CD4-positive, CD25-positive, alpha-beta regulatory T cell (primary cell): ENCODE measurements around the gene TFEB. TPM values are rescaled to one million over a fixed set of nuclear protein-coding genes. Genes with fewer than 3 reads are reported as not detected.
"Not testable (repeated sequence)": the region's sequence is repeated elsewhere in the genome, so short reads cannot be mapped to it uniquely, and the experiment has no call there.

Experiments used
- ATAC-seq, 2 donors: fragments of 150-1000 bp; cut with Tn5 transposase; one replicate each; pipeline ENCODE4 v1.10.0; 2021; ENCODE audit warnings: low read depth in 2 of 2, moderate number of reproducible peaks in 2 of 2, moderate library complexity in 1 of 2
- DNase-seq, 3 donors: peaks; one replicate each; pipeline versions ENCODE4 v3.0.0 to v3.0.0-alpha.2; 2012 to 2022; ENCODE audit warnings: mixed read lengths in 1 of 3
- H3K27ac ChIP-seq: one replicate; pipeline ENCODE4 v1.7.0; 2013; ENCODE audit warnings: mild to moderate bottlenecking, low read length; ENCODE audit not compliant: insufficient read depth, poor library complexity, severe bottlenecking
- H3K27me3 ChIP-seq: one replicate; pipeline ENCODE4 v1.7.0; 2013; ENCODE audit warnings: low read length; ENCODE audit not compliant: control insufficient read depth, insufficient read depth
- H3K36me3 ChIP-seq: one replicate; pipeline ENCODE4 v1.7.0; 2013; ENCODE audit warnings: mild to moderate bottlenecking, low read length, moderate library complexity; ENCODE audit not compliant: control insufficient read depth, insufficient read depth
- H3K4me1 ChIP-seq: 2 replicates; pipeline ENCODE4 v1.7.0; 2013; ENCODE audit warnings: mild to moderate bottlenecking, low read length; ENCODE audit not compliant: insufficient read depth, control insufficient read depth, poor library complexity, severe bottlenecking
- H3K4me3 ChIP-seq: one replicate; pipeline ENCODE4 v1.7.0; 2013; ENCODE audit warnings: low read depth, mild to moderate bottlenecking, low read length, moderate library complexity
- H3K9me3 ChIP-seq, 2 experiments: 1 replicate in 1 of 2; 2 replicates in 1 of 2; pipeline ENCODE4 v1.7.0; 2013; ENCODE audit warnings: low read length in 2 of 2, mild to moderate bottlenecking in 1 of 2, moderate library complexity in 1 of 2; ENCODE audit not compliant: control insufficient read depth in 2 of 2
- H3K27ac Mint-ChIP-seq, 3 donors: one replicate each; pipeline ENCODE4 v1.8.0; 2020 to 2022; ENCODE audit warnings: mild to moderate bottlenecking in 3 of 3, mixed read lengths in 3 of 3, moderate library complexity in 2 of 3
- H3K27me3 Mint-ChIP-seq: one replicate; pipeline ENCODE4 v1.8.0; 2022; ENCODE audit warnings: mild to moderate bottlenecking, mixed read lengths
- H3K36me3 Mint-ChIP-seq: one replicate; pipeline ENCODE4 v1.8.0; 2020; ENCODE audit warnings: mixed read lengths
- H3K4me1 Mint-ChIP-seq, 4 donors: one replicate each; pipeline ENCODE4 v1.8.0; 2020 to 2022; ENCODE audit warnings: mixed read lengths in 4 of 4, mild to moderate bottlenecking in 1 of 4
- H3K4me3 Mint-ChIP-seq, 4 donors: one replicate each; pipeline ENCODE4 v1.8.0; 2020 to 2022; ENCODE audit warnings: mild to moderate bottlenecking in 4 of 4, mixed read lengths in 4 of 4, moderate library complexity in 3 of 4
- H3K9me3 Mint-ChIP-seq, 7 donors: one replicate each; pipeline ENCODE4 v1.8.0; 2020 to 2022; ENCODE audit warnings: mixed read lengths in 7 of 7, mild to moderate bottlenecking in 3 of 7, moderate library complexity in 2 of 7
- polyA plus RNA-seq, 4 donors: library from polyadenylated mRNA; unstranded; fragments of 300-500 nt; fragmentation: Illumina TruSeq; gene quantifications; one replicate each; pipeline ENCODE4 v1.2.3, GENCODE V29; 2021
- total RNA-seq: library from RNA; stranded (reverse); gene quantifications from one replicate; pipeline ENCODE4 v1.2.3, GENCODE V29; 2022

TFEB gene
- total and polyA plus RNA-seq, 5 donors from 2014 or later, result 8.0 to 26.7 (median 9.4) TPM

DNA sequence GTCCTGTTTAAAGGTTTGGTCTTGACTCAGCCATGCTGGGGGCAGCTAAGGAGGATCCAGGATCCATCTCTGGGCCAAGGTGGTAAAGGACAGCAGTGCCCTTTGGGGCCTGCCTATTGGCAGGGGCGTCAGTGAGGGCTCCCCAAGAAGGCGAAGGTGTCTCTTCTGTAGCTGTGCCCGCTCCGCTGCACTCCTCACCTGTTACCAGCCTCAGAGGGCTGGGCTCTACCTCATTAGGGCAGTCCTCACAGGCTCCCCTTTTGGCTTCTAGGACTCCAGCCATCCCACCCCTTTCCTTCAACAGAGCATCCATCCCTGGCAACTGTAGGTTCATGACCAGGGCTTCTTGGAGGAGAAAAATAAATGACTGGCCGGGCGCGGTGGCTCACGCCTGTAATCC lies 34.0 kb upstream of the TFEB start:
- peaks cover 4% of the 10 kb centered on the region for H3K27me3 Mint-ChIP-seq
- no peaks in the 10 kb centered on the region for H3K9me3 ChIP-seq
- no peaks in the 10 kb centered on the region for H3K4me1 ChIP-seq
- H3K4me1 Mint-ChIP-seq, result no peaks in the 10 kb centered on the region
- no peak overlapping the region for H3K27ac ChIP-seq
- no peak overlapping the region for H3K4me3 ChIP-seq
- H3K27ac Mint-ChIP-seq, result peak overlapping the region in 1 of 3 donors; percentile 47
- H3K4me3 Mint-ChIP-seq, result peak overlapping the region in 1 of 4 donors; percentile 15
- no peaks in the 10 kb centered on the region for H3K27me3 ChIP-seq
- DNase-seq (no peak), ATAC-seq (no peak)
- peaks cover 13% of the 10 kb centered on the region for H3K36me3 Mint-ChIP-seq
- peaks cover 0 to 1% (median 0%) of the 10 kb centered on the region in 7 donors for H3K9me3 Mint-ChIP-seq
- H3K36me3 ChIP-seq, result peaks cover 19% of the 10 kb centered on the region

DNA sequence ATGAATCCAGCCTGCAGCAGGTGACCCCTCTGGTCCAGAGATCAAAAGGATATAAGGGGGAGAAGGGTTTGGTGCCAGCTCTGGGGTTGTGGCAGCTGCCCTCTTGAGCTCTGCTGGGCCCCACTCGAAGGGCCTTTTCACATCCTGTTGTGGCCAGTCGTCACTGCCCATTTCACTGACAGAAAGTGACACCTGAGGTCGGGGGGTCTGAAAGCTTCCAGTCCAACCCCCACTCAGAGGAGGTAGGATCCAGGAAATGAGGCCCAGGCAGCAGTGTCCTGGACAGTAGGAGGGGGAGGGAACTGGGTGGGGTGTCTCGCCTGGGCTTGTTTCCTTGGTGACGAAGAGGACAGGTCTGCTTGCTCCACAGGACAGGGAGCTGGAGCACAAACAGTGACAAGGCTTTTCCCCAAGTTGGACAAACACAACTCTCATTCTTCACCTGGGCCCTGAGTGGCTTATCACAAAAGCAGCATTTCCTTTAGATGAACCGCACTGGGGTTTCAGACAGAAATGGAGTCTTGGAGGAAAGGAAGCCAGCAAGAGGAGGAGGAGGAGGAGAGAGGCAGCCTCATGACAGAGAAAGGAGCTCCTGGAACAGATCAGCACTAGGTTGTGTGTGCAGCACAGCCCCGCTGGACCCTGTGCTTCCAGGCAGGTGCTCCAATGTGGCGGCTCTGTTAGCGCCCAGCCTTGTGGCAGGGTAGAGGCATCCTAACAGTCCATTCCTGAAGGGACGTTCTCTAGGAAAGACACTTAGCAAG lies 33.3 kb upstream of the TFEB start:
- no peak overlapping the region for H3K27ac ChIP-seq
- H3K4me1 Mint-ChIP-seq, result no peaks in the 10 kb centered on the region
- ATAC-seq, result no peak

DNA sequence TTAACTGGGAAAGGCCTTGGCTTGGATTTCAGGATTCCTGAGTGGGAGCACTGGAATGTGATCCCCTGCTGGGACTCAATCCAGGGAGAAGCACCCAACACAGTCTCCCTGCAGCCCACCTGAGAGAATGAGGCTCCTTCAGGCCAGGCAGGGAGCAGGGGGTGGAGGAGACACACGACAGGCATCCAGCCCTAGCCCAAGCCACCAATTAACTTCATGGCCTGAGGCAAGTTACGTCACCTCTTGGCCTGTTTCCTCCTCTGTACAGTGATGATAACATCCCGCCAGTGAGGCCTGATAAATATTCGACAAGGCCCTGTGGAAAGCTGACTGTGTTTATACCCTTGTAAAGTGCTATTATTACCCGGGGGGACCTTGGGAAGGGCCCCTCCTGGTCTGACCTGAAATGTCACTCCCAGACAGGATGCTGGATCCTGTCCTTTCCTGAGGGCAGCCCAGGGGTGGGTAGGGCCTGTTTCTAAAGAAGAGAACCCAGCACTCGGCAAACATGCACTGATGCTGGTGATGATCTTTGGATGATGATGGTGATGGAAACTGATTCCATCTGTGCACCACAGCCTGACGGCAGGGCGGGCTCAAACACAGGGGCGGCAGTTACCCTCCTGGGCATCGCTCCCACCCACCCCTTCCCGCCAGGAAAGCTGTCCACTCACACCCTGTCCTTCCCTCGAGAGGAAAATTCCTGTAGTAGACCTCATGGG lies 31.9 kb upstream of the TFEB start:
- H3K27ac ChIP-seq, result no peak overlapping the region
- ATAC-seq (no peak), DNase-seq (no peak)
- peaks cover 0 to 3% (median 0%) of the 10 kb centered on the region in 7 donors for H3K9me3 Mint-ChIP-seq
- H3K36me3 ChIP-seq, result peaks cover 10% of the 10 kb centered on the region
- peak overlapping the region in 1 of 4 donors; percentile 43 for H3K4me3 Mint-ChIP-seq
- H3K27ac Mint-ChIP-seq, result peak overlapping the region in 1 of 3 donors; percentile 52
- no peaks in the 10 kb centered on the region for H3K4me1 Mint-ChIP-seq
- H3K27me3 Mint-ChIP-seq, result peaks cover 4% of the 10 kb centered on the region
- no peaks in the 10 kb centered on the region for H3K9me3 ChIP-seq
- no peaks in the 10 kb centered on the region for H3K4me1 ChIP-seq
- no peak overlapping the region for H3K4me3 ChIP-seq
- peaks cover 4% of the 10 kb centered on the region for H3K36me3 Mint-ChIP-seq
- H3K27me3 ChIP-seq, result peaks cover 2% of the 10 kb centered on the region

More for the DNA sequence above, 33.3 kb upstream of the TFEB start:
- no peaks in the 10 kb centered on the region for H3K27me3 ChIP-seq
- peaks cover 4% of the 10 kb centered on the region for H3K27me3 Mint-ChIP-seq
- no peaks in the 10 kb centered on the region for H3K9me3 ChIP-seq
- H3K36me3 ChIP-seq, result peaks cover 16% of the 10 kb centered on the region
- peaks cover 0 to 1% (median 0%) of the 10 kb centered on the region in 7 donors for H3K9me3 Mint-ChIP-seq
- no peak overlapping the region for H3K4me3 Mint-ChIP-seq
- DNase-seq, result peak in 1 of 3 donors; percentile 16
- H3K4me3 ChIP-seq, result no peak overlapping the region
- peaks cover 9% of the 10 kb centered on the region for H3K36me3 Mint-ChIP-seq
- H3K4me1 ChIP-seq, result no peaks in the 10 kb centered on the region
- peak overlapping the region in 2 of 3 donors; percentile 47 to 51 for H3K27ac Mint-ChIP-seq

DNA sequence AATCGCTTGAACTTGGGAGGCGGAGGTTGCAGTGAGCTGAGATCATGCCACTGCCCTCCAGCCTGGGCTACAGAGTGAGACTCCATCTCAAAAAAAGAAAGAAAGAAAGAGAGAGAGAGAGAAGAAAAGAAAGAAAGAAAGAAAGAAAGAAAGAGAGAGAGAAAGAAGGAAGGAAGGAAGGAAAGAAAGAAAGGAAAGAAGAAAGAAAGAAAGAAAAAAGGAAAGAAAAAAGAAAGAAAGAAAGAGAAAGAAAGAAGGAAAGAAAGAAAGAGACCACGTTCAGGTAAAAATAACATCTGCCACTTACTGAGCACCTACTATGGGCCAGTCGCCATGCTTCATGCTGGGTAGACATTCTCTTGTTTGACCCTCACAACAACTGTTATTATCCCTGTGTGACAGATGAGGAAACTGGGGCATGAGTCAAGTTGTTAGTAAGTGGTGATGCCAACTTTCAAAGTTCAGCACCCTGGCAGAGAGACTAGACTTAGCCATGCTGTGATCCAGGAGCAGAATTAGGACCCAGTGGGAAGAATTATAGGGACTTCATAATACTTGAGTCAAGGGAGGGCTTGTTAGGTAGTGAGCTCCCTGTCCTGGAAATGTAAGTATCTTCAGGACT lies 30.7 kb upstream of the TFEB start:
- H3K4me3 Mint-ChIP-seq, H3K4me3 ChIP-seq, H3K9me3 Mint-ChIP-seq: not testable (repeated sequence)

DNA sequence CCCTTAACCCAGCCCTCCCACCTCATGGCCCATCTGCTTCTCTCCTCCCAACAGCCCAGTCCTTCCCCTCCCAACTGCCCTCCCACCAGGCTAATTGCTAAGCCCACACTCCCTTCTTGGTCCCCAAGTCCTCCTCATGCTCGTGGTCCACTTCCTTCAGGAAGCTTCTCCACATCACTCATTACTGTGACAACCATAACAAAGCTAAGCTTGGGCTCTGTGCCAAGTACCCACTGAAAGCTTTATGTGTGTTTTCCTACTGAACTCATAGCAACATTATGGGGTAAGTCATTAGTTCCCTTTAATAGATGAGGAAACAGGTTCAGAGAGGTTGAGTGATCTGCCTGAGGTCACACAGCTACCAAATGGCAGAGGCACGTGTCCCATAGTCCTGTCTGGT lies 28.1 kb upstream of the TFEB start:
- H3K27me3 Mint-ChIP-seq, result peaks cover 8% of the 10 kb centered on the region
- no peak overlapping the region for H3K4me3 Mint-ChIP-seq
- no peaks in the 10 kb centered on the region for H3K4me1 Mint-ChIP-seq
- Histone ChIP-seq H3K27ac (no peak overlapping the region), H3K27me3 (peaks cover 2% of the 10 kb centered on the region), H3K4me3 (no peak overlapping the region), H3K9me3 (no peaks in the 10 kb centered on the region), H3K36me3 (no peaks in the 10 kb centered on the region), H3K4me1 (no peaks in the 10 kb centered on the region)
- H3K27ac Mint-ChIP-seq, result no peak overlapping the region
- DNase-seq (no peak), ATAC-seq (no peak)
- H3K36me3 Mint-ChIP-seq, result no peaks in the 10 kb centered on the region
- H3K9me3 Mint-ChIP-seq, result peaks cover 0 to 3% (median 0%) of the 10 kb centered on the region in 7 donors

More for the DNA sequence above, 30.7 kb upstream of the TFEB start:
- not testable (repeated sequence) for H3K4me1 ChIP-seq, H3K27ac Mint-ChIP-seq, H3K27me3 Mint-ChIP-seq, H3K4me1 Mint-ChIP-seq, H3K36me3 Mint-ChIP-seq, H3K9me3 ChIP-seq, DNase-seq, H3K36me3 ChIP-seq, ATAC-seq, H3K27ac ChIP-seq, H3K27me3 ChIP-seq

DNA sequence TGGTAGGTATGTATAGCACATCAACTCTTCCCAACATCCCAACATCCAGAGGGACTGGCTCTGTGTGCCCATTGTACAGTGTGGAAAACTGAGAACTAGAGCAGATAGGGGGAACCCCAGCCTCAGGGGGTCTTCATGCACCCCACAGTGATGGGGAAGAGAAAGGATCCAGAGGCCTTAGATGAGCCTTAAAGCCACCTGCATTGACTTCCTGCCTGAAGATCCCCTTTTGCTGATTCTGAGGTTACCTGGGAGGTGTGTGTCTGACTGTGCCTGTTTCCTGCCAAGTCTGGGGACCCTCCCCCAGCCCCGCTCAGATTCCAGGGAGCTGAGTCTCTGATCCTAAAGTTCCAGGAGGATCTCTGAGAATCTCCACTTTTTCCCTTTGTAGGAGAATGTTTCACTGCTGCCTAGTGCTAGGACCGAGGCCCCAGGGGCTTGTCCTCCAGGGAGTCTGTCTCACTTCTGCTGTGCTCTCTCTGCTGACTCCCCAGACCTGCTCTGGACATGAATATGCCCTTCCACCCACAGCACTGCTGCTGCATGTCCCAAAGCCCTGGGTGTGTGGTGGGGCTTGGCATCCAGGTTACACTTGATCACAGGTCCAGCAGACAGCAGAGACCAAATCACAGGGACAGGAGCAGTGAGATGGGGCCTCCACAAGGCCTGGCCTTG lies 24.6 kb upstream of the TFEB start:
- H3K4me1 Mint-ChIP-seq, result peaks cover 0 to 2% (median under 1%) of the 10 kb centered on the region in 4 donors
- no peak overlapping the region for H3K4me3 ChIP-seq
- no peak overlapping the region for H3K27ac Mint-ChIP-seq
- peaks cover 2% of the 10 kb centered on the region for H3K27me3 ChIP-seq
- DNase-seq (no peak), ATAC-seq (no peak)
- H3K36me3 ChIP-seq, result no peaks in the 10 kb centered on the region
- H3K9me3 ChIP-seq, result no peaks in the 10 kb centered on the region
- no peaks in the 10 kb centered on the region for H3K4me1 ChIP-seq
- H3K27ac ChIP-seq, result no peak overlapping the region
- no peak overlapping the region for H3K4me3 Mint-ChIP-seq
- H3K9me3 Mint-ChIP-seq, result peaks cover 0 to 1% (median 0%) of the 10 kb centered on the region in 7 donors
- H3K27me3 Mint-ChIP-seq, result peaks cover 4% of the 10 kb centered on the region
- H3K36me3 Mint-ChIP-seq, result no peaks in the 10 kb centered on the region

DNA sequence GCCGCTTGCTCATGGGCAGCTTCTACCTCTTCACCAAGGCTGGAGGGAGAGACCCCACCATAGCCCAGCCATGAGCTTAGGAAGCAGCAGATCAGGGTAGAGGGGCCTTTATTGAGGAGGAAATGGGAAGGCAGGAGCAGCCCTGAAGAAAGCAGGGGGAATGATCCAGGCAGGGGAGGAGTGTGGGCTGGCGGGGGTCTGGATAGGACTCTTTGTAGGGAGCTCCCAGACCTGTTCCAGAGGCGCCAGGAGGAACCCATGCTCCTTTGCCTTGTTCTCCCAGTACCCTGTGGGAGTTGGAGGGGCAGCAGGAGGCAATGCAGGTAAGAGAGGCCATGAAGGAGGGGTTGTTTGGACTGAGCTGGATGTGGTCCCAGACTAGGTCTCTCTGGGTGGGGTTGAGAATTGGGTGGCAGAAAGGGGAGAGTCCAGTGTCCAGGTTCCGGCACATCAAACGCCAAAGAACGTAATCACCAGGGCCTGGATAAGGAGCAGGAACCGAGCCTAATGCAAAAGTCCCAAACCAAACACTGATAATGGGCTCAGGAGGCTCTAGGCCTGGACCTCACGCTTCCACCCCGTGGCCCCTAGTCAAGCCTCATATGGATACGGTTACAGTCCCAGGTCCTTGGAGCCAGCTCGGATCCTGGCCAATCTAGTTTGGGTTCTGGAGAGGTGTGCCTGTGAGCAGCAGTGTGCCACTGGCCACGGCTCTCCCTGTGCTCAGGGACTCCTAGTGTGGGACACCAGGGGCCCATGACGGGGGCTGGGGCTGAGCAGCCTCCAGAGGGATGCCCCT lies 23.9 kb upstream of the TFEB start:
- H3K4me1 Mint-ChIP-seq, result peaks cover 0 to 2% (median under 1%) of the 10 kb centered on the region in 4 donors
- DNase-seq (no peak), ATAC-seq (no peak)
- Histone ChIP-seq H3K4me1 (no peaks in the 10 kb centered on the region), H3K27ac (no peak overlapping the region), H3K36me3 (no peaks in the 10 kb centered on the region), H3K9me3 (no peaks in the 10 kb centered on the region), H3K27me3 (peaks cover 2% of the 10 kb centered on the region), H3K4me3 (no peak overlapping the region)
- H3K36me3 Mint-ChIP-seq, result no peaks in the 10 kb centered on the region
- peaks cover 9% of the 10 kb centered on the region for H3K27me3 Mint-ChIP-seq
- H3K9me3 Mint-ChIP-seq, result peaks cover 0 to 1% (median 0%) of the 10 kb centered on the region in 7 donors
- H3K4me3 Mint-ChIP-seq, result no peak overlapping the region
- H3K27ac Mint-ChIP-seq, result no peak overlapping the region
